HEK293 (cell line): Measurements from ENCODE around the gene TSSK6.

ENCODE experiments used
- CTCF ChIA-PET: fragments of 350-600 bp; formaldehyde crosslinking; extraction: SDS; loops from one replicate; lab custom pipeline; 2021; ENCODE audit warnings: antibody characterized with exemption; lab: Yijun Ruan, JAX
- POLR2A ChIA-PET: fragments of 300-600 bp; formaldehyde crosslinking; extraction: SDS; loops from one replicate; lab custom pipeline; 2020; ENCODE audit warnings: antibody characterized with exemption, inconsistent platforms; lab: Yijun Ruan, JAX
- H3K27ac ChIP-seq: fragments of 200-500 bp; sonication (Bioruptor generic); 2 replicates; pipeline ENCODE4 v1.5.1; 2014; ENCODE audit warnings: low read depth, low read length, control low read depth, inconsistent platforms; ENCODE audit errors: extremely low read depth
- H3K36me3 ChIP-seq, 2 experiments: fragments of 200-500 bp in 1 of 2; sonication (Bioruptor generic) in 1 of 2; 1 replicate in 1 of 2; 2 replicates in 1 of 2; pipeline ENCODE4 v1.5.1; 2014 to 2017; ENCODE audit warnings: inconsistent platforms in 2 of 2, low read length in 2 of 2; ENCODE audit not compliant: control insufficient read depth in 2 of 2, insufficient read depth in 1 of 2
- H3K4me1 ChIP-seq: fragments of 200-500 bp; sonication (Bioruptor generic); 2 replicates; pipeline ENCODE4 v1.5.1; 2014; ENCODE audit warnings: mild to moderate bottlenecking, low read length, inconsistent platforms; ENCODE audit not compliant: control insufficient read depth, insufficient read depth
- H3K4me3 ChIP-seq: 2 replicates; pipeline ENCODE4 v1.5.1; 2011; ENCODE audit warnings: low read depth, mild to moderate bottlenecking, control low read depth, low read length, moderate library complexity
- H3K9me3 ChIP-seq: fragments of 200-500 bp; sonication (Bioruptor generic); 2 replicates; pipeline ENCODE4 v1.5.1; 2014; ENCODE audit warnings: low read depth, low read length, inconsistent platforms; ENCODE audit not compliant: control insufficient read depth, insufficient read depth
- AEBP2 ChIP-seq: fragments of 450-650 bp; formaldehyde crosslinking; IDR thresholded peaks from 2 replicates; pipeline ENCODE4 v1.5.1; 2016; ENCODE audit warnings: missing biosample characterization, missing genetic modification characterization, borderline replicate concordance
- FEZF1 ChIP-seq: fragments of 450-650 bp; formaldehyde crosslinking; IDR thresholded peaks from 2 replicates; pipeline ENCODE4 v1.5.1; 2016; ENCODE audit warnings: missing biosample characterization, missing genetic modification characterization
- GLIS1 ChIP-seq: fragments of 450-650 bp; formaldehyde crosslinking; IDR thresholded peaks from 2 replicates; pipeline ENCODE4 v1.5.1; 2016; ENCODE audit warnings: missing biosample characterization, missing genetic modification characterization
- INSM2 ChIP-seq: fragments of 450-650 bp; formaldehyde crosslinking; IDR thresholded peaks from 2 replicates; pipeline ENCODE4 v1.5.1; 2016; ENCODE audit warnings: missing biosample characterization, missing genetic modification characterization
- PBX3 ChIP-seq: sonication (generic); formaldehyde crosslinking; IDR thresholded peaks from 2 replicates; pipeline ENCODE4 v1.8.1; 2022; ENCODE audit warnings: mild to moderate bottlenecking, moderate library complexity, missing genetic modification reagents
- TCF7L2 ChIP-seq: IDR thresholded peaks from 2 replicates; pipeline ENCODE4 v1.6.1; 2011; ENCODE audit warnings: low read depth, mild to moderate bottlenecking, inconsistent platforms, low read length, moderate library complexity, borderline replicate concordance
- TSHZ1 ChIP-seq: fragments of 450-650 bp; formaldehyde crosslinking; IDR thresholded peaks from 2 replicates; pipeline ENCODE4 v1.5.1; 2016; ENCODE audit warnings: missing biosample characterization, missing genetic modification characterization, borderline replicate concordance
- YY2 ChIP-seq: fragments of 450-650 bp; formaldehyde crosslinking; IDR thresholded peaks from 2 replicates; pipeline ENCODE4 v1.5.1; 2016; ENCODE audit warnings: missing biosample characterization, missing genetic modification characterization
- ZBTB8A ChIP-seq: fragments of 450-650 bp; formaldehyde crosslinking; IDR thresholded peaks from 2 replicates; pipeline ENCODE4 v1.5.1; 2016; ENCODE audit warnings: missing biosample characterization, missing genetic modification characterization
- ZNF138 ChIP-seq: fragments of 450-650 bp; formaldehyde crosslinking; IDR thresholded peaks from 2 replicates; pipeline ENCODE4 v1.5.1; 2016; ENCODE audit warnings: missing biosample characterization, missing genetic modification characterization, borderline replicate concordance
- ZNF184 ChIP-seq: fragments of 450-650 bp; IDR thresholded peaks from 2 replicates; pipeline ENCODE4 v1.5.1; 2018; ENCODE audit warnings: missing biosample characterization, mild to moderate bottlenecking, missing genetic modification characterization
- ZNF211 ChIP-seq: fragments of 450-650 bp; formaldehyde crosslinking; IDR thresholded peaks from 2 replicates; pipeline ENCODE4 v1.5.1; 2016; ENCODE audit warnings: low read depth, missing biosample characterization, missing genetic modification characterization
- ZNF266 ChIP-seq: fragments of 450-650 bp; formaldehyde crosslinking; IDR thresholded peaks from 2 replicates; pipeline ENCODE4 v1.5.1; 2016; ENCODE audit warnings: missing biosample characterization, missing genetic modification characterization, low read depth
- ZNF302 ChIP-seq: fragments of 450-650 bp; formaldehyde crosslinking; IDR thresholded peaks from 2 replicates; pipeline ENCODE4 v1.5.1; 2016; ENCODE audit warnings: missing biosample characterization, missing genetic modification characterization, low read depth
- ZNF37A ChIP-seq: fragments of 450-650 bp; IDR thresholded peaks from 2 replicates; pipeline ENCODE4 v1.5.1; 2018; ENCODE audit warnings: missing biosample characterization, missing genetic modification characterization
- ZNF394 ChIP-seq: fragments of 450-650 bp; formaldehyde crosslinking; IDR thresholded peaks from 2 replicates; pipeline ENCODE4 v1.5.1; 2016; ENCODE audit warnings: missing biosample characterization, missing genetic modification characterization, mild to moderate bottlenecking, moderate library complexity, borderline replicate concordance
- ZNF529 ChIP-seq: fragments of 450-650 bp; formaldehyde crosslinking; IDR thresholded peaks from 2 replicates; pipeline ENCODE4 v1.5.1; 2017; ENCODE audit warnings: missing genetic modification characterization, missing biosample characterization; ENCODE audit not compliant: insufficient replicate concordance
- ZNF623 ChIP-seq: fragments of 450-650 bp; formaldehyde crosslinking; IDR thresholded peaks from 2 replicates; pipeline ENCODE4 v1.5.1; 2016; ENCODE audit warnings: missing biosample characterization, missing genetic modification characterization
- ZNF670 ChIP-seq: fragments of 450-650 bp; formaldehyde crosslinking; IDR thresholded peaks from 2 replicates; pipeline ENCODE4 v1.5.1; 2016; ENCODE audit warnings: missing biosample characterization, missing genetic modification characterization, low read depth
- ZNF76 ChIP-seq: fragments of 450-650 bp; formaldehyde crosslinking; IDR thresholded peaks from 2 replicates; pipeline ENCODE4; 2016; ENCODE audit warnings: low read depth, missing biosample characterization, missing genetic modification characterization, borderline replicate concordance
- ZNF776 ChIP-seq: fragments of 450-650 bp; formaldehyde crosslinking; IDR thresholded peaks from 2 replicates; pipeline ENCODE4 v1.5.0; 2017; ENCODE audit warnings: missing biosample characterization, missing genetic modification characterization, borderline replicate concordance
- ZSCAN16 ChIP-seq: fragments of 450-650 bp; formaldehyde crosslinking; IDR thresholded peaks from 2 replicates; pipeline ENCODE4 v1.5.1; 2016; ENCODE audit warnings: missing biosample characterization, missing genetic modification characterization
- ZSCAN23 ChIP-seq: fragments of 450-650 bp; formaldehyde crosslinking; IDR thresholded peaks from 2 replicates; pipeline ENCODE4 v1.5.1; 2016; ENCODE audit warnings: missing biosample characterization, missing genetic modification characterization

The TSSK6 gene

GRCh38 chr19:19477705-19478383 lies 37.5 kb downstream of the TSSK6 start:
- TF ChIP-seq ZNF623 (tag by site-specific recombination) (no peak), AEBP2 (tag by site-specific recombination) (no peak), ZNF670 (tag by site-specific recombination) (no peak), ZSCAN23 (tag by site-specific recombination) (no peak), INSM2 (tag by site-specific recombination) (no peak), PBX3 (CRISPR knock-in tag) (no peak), TCF7L2 (no peak)
- Histone ChIP-seq H3K36me3 (peaks cover 0 to 46% of the 10 kb centered on the region in 2 experiments; a peak in 2 of 3 replicates), H3K27ac (no peak overlapping the region), H3K4me1 (0 out of 2 replicates have a peak, but pooled peaks cover 2% of the 10 kb centered on the region), H3K9me3 (no peaks in the 10 kb centered on the region), H3K4me3 (no peak overlapping the region)
- POLR2A ChIA-PET, result no interaction called here
- CTCF ChIA-PET, result interaction anchor here (0.8 to 1.3 kb wide), 3 partner anchors 13 to 116 kb away, joined by 3 to 21 read pairs (median 5); no protein-coding TSS in a partner anchor

GRCh38 chr19:19475849-19476828 lies 39.2 kb downstream of the TSSK6 start:
- Histone ChIP-seq H3K9me3 (no peaks in the 10 kb centered on the region), H3K36me3 (peaks cover 0 to 41% of the 10 kb centered on the region in 2 experiments; a peak in 2 of 3 replicates), H3K4me3 (no peak overlapping the region), H3K4me1 (0 out of 2 replicates have a peak, but pooled peaks cover 2% of the 10 kb centered on the region), H3K27ac (no peak overlapping the region)
- CTCF ChIA-PET, result interaction anchor here (0.6 to 2.3 kb wide), 8 partner anchors 10 to 224 kb away, joined by 3 to 16 read pairs (median 4); no protein-coding TSS in a partner anchor
- POLR2A ChIA-PET, result interaction anchor here (1.5 kb wide), 1 partner anchor 71 kb away, joined by 3 read pairs; the partner anchor contains the start of gene GATAD2A
- TF ChIP-seq YY2 (tag by site-specific recombination) (no peak), GLIS1 (tag by site-specific recombination) (no peak), ZNF138 (tag by site-specific recombination) (no peak), ZNF776 (tag by site-specific recombination) (no peak), ZNF266 (no peak), ZNF37A (no peak), ZSCAN16 (tag by site-specific recombination) (no peak), TSHZ1 (tag by site-specific recombination) (no peak), ZNF529 (no peak), ZBTB8A (tag by site-specific recombination) (no peak), ZNF211 (tag by site-specific recombination) (no peak), FEZF1 (tag by site-specific recombination) (peak; percentile 63), ZNF394 (tag by site-specific recombination) (peak; percentile 51; the same call in 1 of the 2 replicates), ZNF76 (tag by site-specific recombination) (no peak), ZNF184 (tag by site-specific recombination) (no peak), ZNF302 (tag by site-specific recombination) (no peak)
